H9 (cell line): ENCODE data around the gene TBC1D22A. TPM values are rescaled to one million over a fixed set of nuclear protein-coding genes. Genes with fewer than 3 reads are reported as not detected.
A peak's percentile ranks its signal among the peaks of the same experiment; 100 is the strongest.

Source experiments
- DNase-seq: peaks from one replicate; pipeline ENCODE4 v3.0.0-alpha.2; 2017
- H2AFZ ChIP-seq: one replicate; pipeline ENCODE4 v1.6.1; 2013; ENCODE audit warnings: mild to moderate bottlenecking, low read length, control low read depth, moderate library complexity
- H2AK5ac ChIP-seq: 2 replicates; pipeline ENCODE4 v1.6.1; 2013; ENCODE audit warnings: low read length, control low read depth, mixed read lengths; ENCODE audit not compliant: insufficient read length
- H2BK120ac ChIP-seq: one replicate; pipeline ENCODE4 v1.6.1; 2013; ENCODE audit warnings: low read depth, mild to moderate bottlenecking, low read length, control low read depth, inconsistent platforms; ENCODE audit not compliant: poor library complexity, severe bottlenecking
- H2BK12ac ChIP-seq: 2 replicates; pipeline ENCODE4 v1.6.1; 2013; ENCODE audit warnings: low read length, control low read depth, mixed read lengths, low read depth; ENCODE audit not compliant: insufficient read length
- H2BK15ac ChIP-seq: 2 replicates; pipeline ENCODE4 v1.6.1; 2013; ENCODE audit warnings: low read depth, low read length, control low read depth
- H2BK20ac ChIP-seq: one replicate; pipeline ENCODE4 v1.6.1; 2013; ENCODE audit warnings: low read depth, mild to moderate bottlenecking, low read length, control low read depth, inconsistent platforms; ENCODE audit not compliant: poor library complexity, severe bottlenecking
- H2BK5ac ChIP-seq: 2 replicates; pipeline ENCODE4 v1.6.1; 2013; ENCODE audit warnings: low read length, control low read depth, mixed read lengths; ENCODE audit not compliant: insufficient read length
- H3K14ac ChIP-seq: 2 replicates; pipeline ENCODE4 v1.6.1; 2013; ENCODE audit warnings: low read length, control low read depth; ENCODE audit not compliant: insufficient read depth
- H3K18ac ChIP-seq: 2 replicates; pipeline ENCODE4 v1.6.1; 2013; ENCODE audit warnings: low read depth, mild to moderate bottlenecking, mixed read lengths, low read length, control low read depth; ENCODE audit not compliant: insufficient read length
- H3K23ac ChIP-seq: 2 replicates; pipeline ENCODE4 v1.6.1; 2013; ENCODE audit warnings: low read length, control low read depth, mixed read lengths, low read depth; ENCODE audit not compliant: insufficient read length
- H3K23me2 ChIP-seq: 2 replicates; pipeline ENCODE4 v1.6.1; 2013; ENCODE audit warnings: low read depth, mild to moderate bottlenecking, mixed read lengths, low read length, control low read depth; ENCODE audit not compliant: insufficient read length, poor library complexity, severe bottlenecking
- H3K27ac ChIP-seq: 2 replicates; pipeline ENCODE4 v1.5.1; 2013; ENCODE audit warnings: low read length, control low read depth, mixed read lengths, low read depth; ENCODE audit not compliant: insufficient read length
- H3K27me3 ChIP-seq: 2 replicates; pipeline ENCODE4 v1.6.1; 2013; ENCODE audit warnings: low read length, control low read depth, inconsistent platforms; ENCODE audit not compliant: insufficient read depth
- H3K4ac ChIP-seq: 2 replicates; pipeline ENCODE4 v1.6.1; 2013; ENCODE audit warnings: low read depth, mild to moderate bottlenecking, control low read depth, inconsistent platforms, low read length, moderate library complexity
- H3K4me1 ChIP-seq: 2 replicates; pipeline ENCODE4 v1.6.1; 2013; ENCODE audit warnings: low read length, control low read depth, inconsistent platforms; ENCODE audit not compliant: insufficient read depth
- H3K4me2 ChIP-seq: 2 replicates; pipeline ENCODE4 v1.6.1; 2013; ENCODE audit warnings: low read length, control low read depth, mixed read lengths; ENCODE audit not compliant: insufficient read length, insufficient read depth
- H3K56ac ChIP-seq: 2 replicates; pipeline ENCODE4 v1.6.1; 2013; ENCODE audit warnings: low read depth, mild to moderate bottlenecking, mixed read lengths, low read length, control low read depth; ENCODE audit not compliant: insufficient read length
- H3K79me1 ChIP-seq: 2 replicates; pipeline ENCODE4 v1.6.1; 2013; ENCODE audit warnings: low read depth, mild to moderate bottlenecking, moderate library complexity, low read length, control low read depth, inconsistent platforms; ENCODE audit not compliant: insufficient read depth, poor library complexity, severe bottlenecking
- H3K79me2 ChIP-seq: 2 replicates; pipeline ENCODE4 v1.6.1; 2013; ENCODE audit warnings: low read length, control low read depth, inconsistent platforms; ENCODE audit not compliant: insufficient read depth
- H3K9ac ChIP-seq: 2 replicates; pipeline ENCODE4 v1.6.1; 2013; ENCODE audit warnings: low read length, control low read depth, mixed read lengths; ENCODE audit not compliant: insufficient read length; ENCODE audit errors: extremely low read depth
- H3K9me3 ChIP-seq: one replicate; pipeline ENCODE4 v1.6.1; 2013; ENCODE audit warnings: low read depth, low read length, inconsistent platforms; ENCODE audit not compliant: control insufficient read depth
- H3T11ph ChIP-seq: one replicate; pipeline ENCODE4 v1.6.1; 2013; ENCODE audit warnings: mild to moderate bottlenecking, low read length, control low read depth, inconsistent platforms
- H4K20me1 ChIP-seq: one replicate; pipeline ENCODE4 v1.6.1; 2013; ENCODE audit not compliant: control insufficient read depth, insufficient read length, insufficient read depth
- H4K5ac ChIP-seq: 2 replicates; pipeline ENCODE4 v1.6.1; 2013; ENCODE audit warnings: low read depth, mild to moderate bottlenecking, mixed read lengths, low read length, control low read depth; ENCODE audit not compliant: insufficient read length
- H4K8ac ChIP-seq: replicated peaks from 2 replicates; pipeline ENCODE4 v1.6.1; 2013; ENCODE audit warnings: low read length, control low read depth, mixed read lengths, low read depth; ENCODE audit not compliant: insufficient read length
- H4K91ac ChIP-seq: 2 replicates; pipeline ENCODE4 v1.6.1; 2013; ENCODE audit warnings: low read depth, mild to moderate bottlenecking, moderate library complexity, mixed read lengths, low read length, control low read depth; ENCODE audit not compliant: insufficient read length
- H3K27ac Mint-ChIP-seq, 3 experiments: 2 replicates in 2 of 3; 3 replicates in 1 of 3; pipeline ENCODE4 v1.8.0; 2020 to 2021; ENCODE audit warnings: mixed read lengths in 3 of 3, mild to moderate bottlenecking in 1 of 3, moderate library complexity in 1 of 3
- H3K27me3 Mint-ChIP-seq: 2 replicates; pipeline ENCODE4 v1.8.0; 2021; ENCODE audit warnings: low read depth, mild to moderate bottlenecking, moderate library complexity, mixed read lengths
- H3K36me3 Mint-ChIP-seq, 3 experiments: 2 replicates in 2 of 3; 3 replicates in 1 of 3; pipeline ENCODE4 v1.8.0; 2020 to 2021; ENCODE audit warnings: low read depth in 3 of 3, mixed read lengths in 3 of 3; ENCODE audit not compliant: insufficient read depth in 1 of 3
- H3K4me1 Mint-ChIP-seq, 2 experiments: 2 replicates each; pipeline ENCODE4 v1.8.0; 2020; ENCODE audit warnings: mixed read lengths in 2 of 2
- H3K4me3 Mint-ChIP-seq, 2 experiments: 2 replicates in 1 of 2; 3 replicates in 1 of 2; pipeline ENCODE4 v1.8.0; 2020 to 2021; ENCODE audit warnings: mild to moderate bottlenecking in 2 of 2, mixed read lengths in 2 of 2, moderate library complexity in 1 of 2
- H3K9me3 Mint-ChIP-seq, 2 experiments: 2 replicates in 1 of 2; 3 replicates in 1 of 2; pipeline ENCODE4 v1.8.0; 2020; ENCODE audit warnings: mild to moderate bottlenecking in 2 of 2, mixed read lengths in 2 of 2, moderate library complexity in 1 of 2
- CTCF ChIP-seq: fragments of 200-600 bp; sonication (generic); conservative IDR thresholded peaks from 3 replicates; pipeline ENCODE4 v1.8.0; 2021; ENCODE audit warnings: antibody characterized with exemption, mild to moderate bottlenecking
- WGBS: extraction: QIAGEN DNeasy Blood & Tissue Kit; methylation state at CpG from one replicate; pipeline ENCODE4 v1.1.7; 2013; ENCODE audit warnings: missing lambda C conversion rate, low lambda C conversion rate, mixed read lengths; ENCODE audit not compliant: insufficient read length; ENCODE audit errors: extremely low coverage; 5-methylcytosine and 5-hydroxymethylcytosine counted together
- total RNA-seq: library from RNA; stranded (reverse); gene quantifications from 2 replicates; pipeline ENCODE4 v1.2.1, GENCODE V29; 2021

The TBC1D22A gene
- total RNA-seq, 1 experiment from 2014 or later = 20.8 TPM

DNA sequence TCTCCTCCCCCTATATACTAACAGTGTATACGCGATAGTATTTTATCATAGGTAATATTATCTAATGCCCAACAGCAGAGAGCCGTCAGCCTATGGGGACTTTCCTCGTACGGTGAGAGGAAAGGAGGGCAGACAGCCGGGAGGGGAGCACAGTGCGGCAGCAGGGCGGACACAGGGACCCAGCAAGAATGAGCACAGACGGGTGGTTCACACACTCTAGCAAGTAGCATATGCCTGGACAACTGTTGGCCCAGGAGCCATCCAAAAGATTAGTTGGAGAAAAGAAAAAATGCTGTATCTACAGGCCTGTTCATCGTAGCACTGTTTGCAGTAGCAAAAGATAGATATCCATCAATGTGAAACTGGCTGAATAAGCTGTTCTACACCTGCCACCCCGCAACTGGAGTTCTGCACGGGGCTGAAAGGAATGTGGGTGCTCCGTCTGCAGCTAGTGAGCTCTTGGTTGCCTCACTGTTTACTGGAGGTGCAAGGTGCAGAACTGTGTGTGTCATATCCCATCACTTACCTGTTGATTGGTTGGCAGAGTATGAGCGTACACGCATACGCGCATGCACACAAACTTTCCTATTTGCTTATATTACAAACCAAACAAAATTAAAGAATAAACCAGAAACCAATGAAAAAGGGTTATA is 324.3 kb downstream of the TBC1D22A start:
- Mint-ChIP-seq H3K27me3 (peaks cover 7% of the 10 kb centered on the region), H3K27ac (no peak overlapping the region), H3K4me3 (no peak overlapping the region), H3K36me3 (no peaks in the 10 kb centered on the region; a peak in 1 of 7 replicates), H3K4me1 (peaks cover 31 to 33% of the 10 kb centered on the region in 2 experiments), H3K9me3 (0 out of 5 replicates have a peak, but pooled peaks cover 0 to 2% of the 10 kb centered on the region in 2 experiments)
- Histone ChIP-seq H4K20me1 (no peaks in the 10 kb centered on the region), H3K14ac (no peak overlapping the region), H3K18ac (no peak overlapping the region), H2BK12ac (no peak overlapping the region), H2AFZ (no peak overlapping the region), H3K79me2 (no peaks in the 10 kb centered on the region), H3K4me2 (no peak overlapping the region), H4K91ac (no peak overlapping the region), H2BK20ac (no peak overlapping the region), H4K5ac (no peak overlapping the region), H2AK5ac (no peak overlapping the region), H3K4ac (no peak overlapping the region), H3K9me3 (no peaks in the 10 kb centered on the region), H3K9ac (no peak overlapping the region), H2BK15ac (no peak overlapping the region), H2BK5ac (no peak overlapping the region), H3K79me1 (no peaks in the 10 kb centered on the region), H3K56ac (no peak overlapping the region), H3K27me3 (no peaks in the 10 kb centered on the region), H3K23me2 (peaks cover 4% of the 10 kb centered on the region), H3T11ph (no peak overlapping the region), H3K4me1 (peaks cover 3% of the 10 kb centered on the region; the same call in 1 of the 2 replicates), H4K8ac (no peak overlapping the region), H3K27ac (no peak overlapping the region), H2BK120ac (no peak overlapping the region), H3K23ac (no peak overlapping the region)
- WGBS = no CpG with 5 or more reads among the region's 17 CpGs
- TF ChIP-seq CTCF = no peak
- DNase-seq = peak; percentile 13
